B cell (primary cell): ENCODE data around the gene GAP43. TPM values are rescaled to one million over a fixed set of nuclear protein-coding genes. Genes with fewer than 3 reads are reported as not detected.
"Not testable (repeated sequence)": the region's sequence is repeated elsewhere in the genome, so short reads cannot be mapped to it uniquely, and the experiment has no call there.

Source experiments
- ATAC-seq: fragments of 200-7000 bp; cut with Tn5 transposase; one replicate; pipeline ENCODE4 v1.10.0; 2021; ENCODE audit warnings: low read depth, mild to moderate bottlenecking, moderate number of reproducible peaks, moderate library complexity
- CTCF ChIA-PET: fragments of 350-600 bp; sonication (Branson Sonifier 250); formaldehyde crosslinking; loops from one replicate; lab custom pipeline; 2021; ENCODE audit warnings: antibody characterized with exemption, inconsistent platforms; lab: Charles Lee
- POLR2A ChIA-PET: fragments of 350-600 bp; sonication (Branson Sonifier 250); formaldehyde crosslinking; loops from one replicate; lab custom pipeline; 2021; ENCODE audit warnings: antibody characterized with exemption; lab: Charles Lee
- DNase-seq: peaks from one replicate; pipeline ENCODE4 v3.0.0; 2013
- H2AFZ ChIP-seq: 2 replicates; pipeline ENCODE4 v1.6.1; 2012; ENCODE audit warnings: mild to moderate bottlenecking, low read depth, low read length; ENCODE audit not compliant: insufficient read depth, poor library complexity, severe bottlenecking
- H3K27ac ChIP-seq, 2 donors: 1 replicate in 1 of 2; 2 replicates in 1 of 2; pipeline ENCODE4 v1.5.1; 2012 to 2013; ENCODE audit warnings: low read length in 2 of 2, mild to moderate bottlenecking in 2 of 2, moderate library complexity in 1 of 2
- H3K27me3 ChIP-seq, 4 experiments: fragments of 200-600 bp in 1 of 4; sonication (generic) in 1 of 4; replicated peaks in 1 of 4; 1 replicate in 2 of 4; 2 replicates in 2 of 4; pipeline versions ENCODE4 v1.6.1 to v1.7.0; 2013 to 2016; ENCODE audit warnings: low read length in 3 of 4, mild to moderate bottlenecking in 2 of 4, mixed read lengths in 1 of 4, moderate library complexity in 1 of 4; ENCODE audit not compliant: insufficient read depth in 4 of 4, control insufficient read depth in 3 of 4; ENCODE audit errors: control extremely low read depth in 1 of 4
- H3K36me3 ChIP-seq, 2 experiments: replicated peaks in 1 of 2; 1 replicate in 1 of 2; 2 replicates in 1 of 2; pipeline versions ENCODE4 v1.6.1 to v1.7.1; 2013; ENCODE audit warnings: low read length in 1 of 2; ENCODE audit not compliant: insufficient read depth in 2 of 2, control insufficient read depth in 1 of 2; ENCODE audit errors: control extremely low read depth in 1 of 2, extremely low read depth in 1 of 2
- H3K4me1 ChIP-seq, 2 donors: fragments of 200-600 bp in 1 of 2; sonication (generic) in 1 of 2; 1 replicate in 1 of 2; 2 replicates in 1 of 2; pipeline versions ENCODE4 v1.5.1 to v1.6.1; 2013 to 2017; ENCODE audit warnings: low read length in 2 of 2; ENCODE audit not compliant: control insufficient read depth in 2 of 2, insufficient read depth in 2 of 2
- H3K4me2 ChIP-seq: replicated peaks from 2 replicates; pipeline ENCODE3; 2012; ENCODE audit warnings: mild to moderate bottlenecking, low read depth, low read length; ENCODE audit not compliant: poor library complexity, severe bottlenecking
- H3K4me3 ChIP-seq, 5 experiments: fragments of 200-600 bp in 1 of 5; sonication (generic) in 1 of 5; 1 replicate in 3 of 5; 2 replicates in 2 of 5; pipeline versions ENCODE4 v1.5.1 to v1.7.0; 2011 to 2016; ENCODE audit warnings: low read length in 4 of 5, mild to moderate bottlenecking in 4 of 5, low read depth in 2 of 5, control low read depth in 1 of 5, moderate library complexity in 1 of 5; ENCODE audit not compliant: insufficient read depth in 1 of 5; ENCODE audit errors: control extremely low read depth in 1 of 5, extremely low read depth in 1 of 5
- H3K79me2 ChIP-seq: fragments of 200-600 bp; sonication (generic); one replicate; pipeline ENCODE4 v1.6.0; 2016; ENCODE audit warnings: low read length; ENCODE audit not compliant: control insufficient read depth, insufficient read depth
- H3K9ac ChIP-seq: fragments of 200-600 bp; sonication (generic); 2 replicates; pipeline ENCODE4 v1.6.1; 2017; ENCODE audit warnings: mild to moderate bottlenecking, low read length, moderate library complexity
- H3K9me3 ChIP-seq, 3 donors: one replicate each; pipeline versions ENCODE4 v1.6.1 to v1.7.1; 2013; ENCODE audit warnings: low read length in 2 of 3; ENCODE audit not compliant: control insufficient read depth in 2 of 3, insufficient read depth in 1 of 3; ENCODE audit errors: control extremely low read depth in 1 of 3
- H4K20me1 ChIP-seq: 2 replicates; pipeline ENCODE4 v1.6.0; 2012; ENCODE audit warnings: mild to moderate bottlenecking, low read length; ENCODE audit not compliant: insufficient read depth, control insufficient read depth, poor library complexity, severe bottlenecking
- H3K27ac Mint-ChIP-seq: one replicate; pipeline ENCODE4 v1.8.0; 2021; ENCODE audit warnings: mixed read lengths
- H3K27me3 Mint-ChIP-seq: one replicate; pipeline ENCODE4 v1.8.0; 2021; ENCODE audit warnings: mixed read lengths
- H3K4me1 Mint-ChIP-seq: one replicate; pipeline ENCODE4 v1.8.0; 2021; ENCODE audit warnings: mixed read lengths
- H3K4me3 Mint-ChIP-seq: one replicate; pipeline ENCODE4 v1.8.0; 2021; ENCODE audit warnings: mixed read lengths
- H3K9me3 Mint-ChIP-seq: one replicate; pipeline ENCODE4 v1.8.0; 2022; ENCODE audit warnings: mixed read lengths; ENCODE audit not compliant: insufficient read depth
- CTCF ChIP-seq: fragments of 200-600 bp; IDR thresholded peaks from one replicate; pipeline ENCODE4 v1.8.0; 2022; ENCODE audit warnings: antibody characterized with exemption, mild to moderate bottlenecking
- EZH2 ChIP-seq: IDR thresholded peaks from 2 replicates; pipeline ENCODE4 v1.6.1; 2012; ENCODE audit warnings: borderline replicate concordance, low read depth, mild to moderate bottlenecking, moderate library complexity, low read length; ENCODE audit not compliant: insufficient read depth, poor library complexity, severe bottlenecking
- WGBS: methylation state at CpG from one replicate; pipeline ENCODE4 v1.1.5; 2013; ENCODE audit warnings: missing lambda C conversion rate; ENCODE audit not compliant: insufficient coverage; 5-methylcytosine and 5-hydroxymethylcytosine counted together
- intact Hi-C: fragments of 100-400 bp; cut with micrococcal nuclease; formaldehyde crosslinking; loops from one replicate; pipeline ENCODE4 v1.10.0; 2022
- polyA plus RNA-seq: library from polyadenylated mRNA; depleted of rRNA; stranded (reverse); fragments of >200 nt; gene quantifications from 2 replicates; pipeline ENCODE4 v1.2.3, GENCODE V29; 2012
- total RNA-seq, 2 donors: library from RNA; stranded (reverse); fragments of 120-200 nt in 1 of 2; gene quantifications; 1 replicate in 1 of 2; 2 replicates in 1 of 2; pipeline versions ENCODE4 v1.2.3 to v1.2.4, GENCODE V29; 2013 to 2022

The GAP43 gene
- total and polyA plus RNA-seq, 2 donors (not counting 1 experiment from before 2014, with no cell fraction given), result 0.04 TPM; not detected in 1

GRCh38 chr3:115741650-115742049, 118.3 kb downstream of the GAP43 start:
- Histone ChIP-seq H3K4me3 (no peak overlapping the region), H3K36me3 (no peaks in the 10 kb centered on the region), H2AFZ (no peak overlapping the region), H3K9ac (no peak overlapping the region), H3K27me3 (peaks cover 0 to 14% (median 1%) of the 10 kb centered on the region in 4 experiments), H3K27ac (no peak overlapping the region), H3K4me2 (no peak overlapping the region), H3K9me3 (peaks cover 0 to 15% (median 0%) of the 10 kb centered on the region in 3 donors), H3K4me1 (no peaks in the 10 kb centered on the region), H3K79me2 (no peaks in the 10 kb centered on the region), H4K20me1 (no peaks in the 10 kb centered on the region)
- Mint-ChIP-seq H3K4me1 (no peaks in the 10 kb centered on the region), H3K27me3 (peaks cover 43% of the 10 kb centered on the region), H3K9me3 (peaks cover 4% of the 10 kb centered on the region), H3K27ac (no peak overlapping the region), H3K4me3 (no peak overlapping the region)
- TF ChIP-seq CTCF (no peak), EZH2 (no peak)
- intact Hi-C loops, result no loop called here
- no peak for DNase-seq
- no peak for ATAC-seq
- WGBS, result 89% methylated on average over 5 of the region's 5 CpGs
- ChIA-PET POLR2A (interaction anchor here (0.6 kb wide), 1 partner anchor 92 kb away, joined by 3 read pairs; no protein-coding TSS in a partner anchor), CTCF (no interaction called here)

DNA sequence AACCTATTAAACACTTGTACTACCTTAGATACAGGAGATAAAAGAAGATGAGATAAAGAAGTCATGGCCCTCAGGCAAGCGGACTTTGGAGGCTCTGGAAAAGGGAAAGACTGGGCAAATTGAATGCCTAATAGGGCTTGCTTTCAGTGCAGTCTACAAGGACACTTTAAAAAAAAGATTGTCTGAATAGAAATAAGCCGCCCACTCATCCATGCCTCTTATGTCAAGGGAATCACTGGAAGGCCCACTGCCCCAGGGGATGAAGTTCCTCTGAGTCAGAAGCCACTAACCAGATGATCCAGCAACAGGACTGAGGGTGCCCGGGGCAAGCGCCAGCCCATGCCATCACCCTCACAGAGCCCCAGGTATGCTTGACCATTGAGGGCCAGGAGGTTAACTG, 121.2 kb downstream of the GAP43 start:
- H3K27ac ChIP-seq, H3K4me1 ChIP-seq, H2AFZ ChIP-seq, H3K9me3 Mint-ChIP-seq, intact Hi-C loops, H3K4me3 Mint-ChIP-seq, H3K79me2 ChIP-seq, CTCF ChIA-PET, POLR2A ChIA-PET, H3K36me3 ChIP-seq, DNase-seq, H3K4me3 ChIP-seq, H3K4me1 Mint-ChIP-seq, H3K27ac Mint-ChIP-seq, ATAC-seq, H4K20me1 ChIP-seq, H3K4me2 ChIP-seq, H3K9ac ChIP-seq: not testable (repeated sequence)
- 57% methylated on average over 1 of the region's 4 CpGs for WGBS
- H3K27me3 Mint-ChIP-seq, result peaks cover 38% of the 10 kb centered on the region
- peaks cover 0 to 11% (median 0%) of the 10 kb centered on the region in 3 donors for H3K9me3 ChIP-seq
- peaks cover 0 to 14% (median 1%) of the 10 kb centered on the region in 4 experiments for H3K27me3 ChIP-seq

- DNase-seq, ATAC-seq, CTCF ChIA-PET, H3K36me3 ChIP-seq, H3K27ac Mint-ChIP-seq, H3K4me1 Mint-ChIP-seq, H3K79me2 ChIP-seq, H3K27ac ChIP-seq, intact Hi-C loops, H3K4me2 ChIP-seq, H2AFZ ChIP-seq, H3K4me1 ChIP-seq, H3K4me3 Mint-ChIP-seq, H3K9me3 ChIP-seq, H3K4me3 ChIP-seq, H3K9me3 Mint-ChIP-seq, H4K20me1 ChIP-seq, POLR2A ChIA-PET, H3K9ac ChIP-seq, H3K27me3 ChIP-seq: not testable (repeated sequence)
- H3K27me3 Mint-ChIP-seq, result peaks cover 27% of the 10 kb centered on the region
- no CpG with 5 or more reads among the region's 1 CpG for WGBS
These were observed 129.7 kb downstream of the GAP43 start for GRCh38 chr3:115752978-115753377.
